AG04450 (cell line): ENCODE results near the gene LY86. TPM values are rescaled to one million over a fixed set of nuclear protein-coding genes. Genes with fewer than 3 reads are reported as not detected.

ENCODE experiments used
- CTCF ChIA-PET: fragments of 300-600, 350-600 bp; formaldehyde crosslinking; extraction: SDS; loops from one replicate; lab custom pipeline; 2022; ENCODE audit warnings: antibody characterized with exemption, inconsistent platforms; lab: Charles Lee
- POLR2A ChIA-PET: fragments of 350-600 bp; formaldehyde crosslinking; extraction: SDS; loops from one replicate; lab custom pipeline; 2021; ENCODE audit warnings: antibody characterized with exemption, inconsistent platforms; lab: Yijun Ruan, JAX
- DNase-seq: peaks from one replicate; pipeline ENCODE4 v3.0.0-alpha.2; 2011; ENCODE audit warnings: low read depth, low spot score
- H3K27ac ChIP-seq: one replicate; pipeline ENCODE4 v1.5.1; 2012; ENCODE audit warnings: low read depth, low read length, control low read depth
- H3K27me3 ChIP-seq: one replicate; pipeline ENCODE4 v1.6.0; 2012; ENCODE audit warnings: low read length; ENCODE audit not compliant: control insufficient read depth, insufficient read depth
- H3K4me3 ChIP-seq: 2 replicates; pipeline ENCODE4 v1.5.1; 2011; ENCODE audit warnings: mild to moderate bottlenecking, low read depth, low read length, control low read depth
- H3K9me3 ChIP-seq: 2 replicates; pipeline ENCODE4 v1.5.1; 2012; ENCODE audit warnings: low read length; ENCODE audit not compliant: control insufficient read depth, insufficient read depth
- polyA plus RNA-seq: library from polyadenylated mRNA; depleted of rRNA; stranded (reverse); fragments of >200 nt; gene quantifications from 2 replicates; pipeline ENCODE4 v1.2.3, GENCODE V29; 2011
- TF ChIP-seq, protein P1 (sequence below): IDR thresholded peaks from 2 replicates; pipeline ENCODE4 v1.5.1; 2011; ENCODE audit warnings: low read depth, low read length, control low read depth, inconsistent platforms

Gene LY86
- polyA plus RNA-seq, 1 experiment, result not detected

GRCh38 chr6:6688283-6688682 lies 99.8 kb downstream of the LY86 start:
- no peak overlapping the region for H3K4me3 ChIP-seq
- no peak for DNase-seq
- H3K9me3 ChIP-seq, result peaks cover 9% of the 10 kb centered on the region
- peaks cover 3% of the 10 kb centered on the region for H3K27me3 ChIP-seq
- no peak overlapping the region for H3K27ac ChIP-seq
- ChIA-PET CTCF (no interaction called here), POLR2A (no interaction called here)
- TF ChIP-seq, protein P1, sequence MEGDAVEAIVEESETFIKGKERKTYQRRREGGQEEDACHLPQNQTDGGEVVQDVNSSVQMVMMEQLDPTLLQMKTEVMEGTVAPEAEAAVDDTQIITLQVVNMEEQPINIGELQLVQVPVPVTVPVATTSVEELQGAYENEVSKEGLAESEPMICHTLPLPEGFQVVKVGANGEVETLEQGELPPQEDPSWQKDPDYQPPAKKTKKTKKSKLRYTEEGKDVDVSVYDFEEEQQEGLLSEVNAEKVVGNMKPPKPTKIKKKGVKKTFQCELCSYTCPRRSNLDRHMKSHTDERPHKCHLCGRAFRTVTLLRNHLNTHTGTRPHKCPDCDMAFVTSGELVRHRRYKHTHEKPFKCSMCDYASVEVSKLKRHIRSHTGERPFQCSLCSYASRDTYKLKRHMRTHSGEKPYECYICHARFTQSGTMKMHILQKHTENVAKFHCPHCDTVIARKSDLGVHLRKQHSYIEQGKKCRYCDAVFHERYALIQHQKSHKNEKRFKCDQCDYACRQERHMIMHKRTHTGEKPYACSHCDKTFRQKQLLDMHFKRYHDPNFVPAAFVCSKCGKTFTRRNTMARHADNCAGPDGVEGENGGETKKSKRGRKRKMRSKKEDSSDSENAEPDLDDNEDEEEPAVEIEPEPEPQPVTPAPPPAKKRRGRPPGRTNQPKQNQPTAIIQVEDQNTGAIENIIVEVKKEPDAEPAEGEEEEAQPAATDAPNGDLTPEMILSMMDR, result no peak

DNA sequence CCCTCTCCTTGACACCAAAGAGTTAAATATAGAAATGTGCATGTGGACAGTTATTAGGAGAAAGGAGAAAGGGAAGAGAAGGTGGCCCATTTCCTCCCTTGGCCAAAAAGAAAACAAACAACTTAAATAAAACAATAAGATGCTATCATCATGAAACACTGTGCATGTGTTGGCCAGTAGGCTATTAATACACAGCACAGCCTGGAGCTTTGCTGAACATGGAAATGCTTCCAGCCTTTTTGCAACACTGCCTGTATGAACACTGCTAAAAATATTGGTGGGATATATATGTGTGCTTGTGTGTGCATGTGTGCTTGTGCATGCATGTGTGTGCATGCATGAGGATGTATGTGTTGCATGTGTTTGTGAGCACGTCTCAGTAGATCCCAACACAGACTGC lies 100.4 kb downstream of the LY86 start:
- Histone ChIP-seq H3K4me3 (no peak overlapping the region), H3K27me3 (no peaks in the 10 kb centered on the region), H3K9me3 (peaks cover 9% of the 10 kb centered on the region), H3K27ac (no peak overlapping the region)
- POLR2A ChIA-PET, result no interaction called here
- TF ChIP-seq, protein P1, result no peak
- CTCF ChIA-PET, result no interaction called here
- DNase-seq, result no peak

DNA sequence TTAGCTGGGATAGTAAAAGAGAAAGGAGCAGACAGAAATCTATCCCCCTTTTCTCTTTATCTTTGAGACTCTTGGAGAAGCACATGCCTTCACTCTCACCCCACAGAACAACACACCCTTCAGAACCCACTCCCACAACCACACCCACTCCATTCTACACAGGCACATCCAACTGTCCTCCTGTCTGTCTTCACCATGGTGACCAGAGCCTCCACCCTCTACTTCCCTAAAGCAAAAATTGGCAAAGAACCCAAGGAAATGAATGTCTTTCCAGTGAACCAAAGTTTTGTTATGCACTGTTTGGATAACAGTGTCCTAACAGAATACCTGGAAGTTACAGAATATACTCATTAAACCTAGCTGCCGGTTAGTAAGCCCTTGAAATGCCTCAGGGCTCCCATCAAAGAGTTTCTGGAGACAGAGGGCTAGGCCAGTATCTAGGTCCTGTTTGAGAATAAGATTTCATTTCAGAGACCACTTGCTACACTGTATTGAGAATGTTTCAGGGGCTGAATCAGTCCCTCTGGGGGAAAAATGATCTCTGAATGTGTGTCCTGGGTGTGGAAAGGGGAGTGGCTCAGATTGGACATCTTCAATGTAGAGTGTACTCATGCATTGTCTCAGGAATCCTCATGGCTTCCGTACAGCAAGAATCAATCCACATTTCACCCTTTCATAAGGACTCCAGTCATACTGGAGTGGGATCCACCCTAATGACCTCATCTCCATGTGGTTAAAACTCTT lies 101.1 kb downstream of the LY86 start:
- TF ChIP-seq, protein P1, result no peak
- CTCF ChIA-PET, result no interaction called here
- H3K4me3 ChIP-seq, result no peak overlapping the region
- H3K27ac ChIP-seq, result no peak overlapping the region
- H3K9me3 ChIP-seq, result peaks cover 9% of the 10 kb centered on the region
- no peak for DNase-seq
- POLR2A ChIA-PET, result no interaction called here
- H3K27me3 ChIP-seq, result peaks cover 6% of the 10 kb centered on the region

DNA sequence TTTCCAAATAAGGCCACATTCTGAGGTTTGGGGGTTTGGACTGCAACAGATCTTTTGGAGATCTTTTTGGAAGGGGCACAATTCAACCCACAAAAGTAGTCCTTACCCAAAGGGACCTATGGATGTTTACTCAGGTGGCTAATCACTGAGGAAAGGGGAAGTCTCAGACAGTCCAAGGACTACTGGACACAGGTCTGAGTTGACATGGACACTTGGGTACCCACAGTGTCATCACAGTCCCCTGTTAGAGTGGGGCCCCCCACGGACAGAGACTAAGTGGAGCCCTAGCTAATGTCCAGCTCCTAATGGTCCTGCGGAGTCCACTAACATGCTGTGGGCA lies 101.6 kb downstream of the LY86 start:
- Histone ChIP-seq H3K27me3 (peaks cover 7% of the 10 kb centered on the region), H3K27ac (no peak overlapping the region), H3K9me3 (peaks cover 9% of the 10 kb centered on the region), H3K4me3 (no peak overlapping the region)
- ChIA-PET POLR2A (no interaction called here), CTCF (no interaction called here)
- TF ChIP-seq, protein P1, result no peak
- DNase-seq, result no peak

- H3K27ac ChIP-seq, result no peak overlapping the region
- POLR2A ChIA-PET, result no interaction called here
- DNase-seq, result no peak
- no peak overlapping the region for H3K4me3 ChIP-seq
- CTCF ChIA-PET, result no interaction called here
- peaks cover 6% of the 10 kb centered on the region; the same call in 1 of the 2 replicates for H3K9me3 ChIP-seq
- H3K27me3 ChIP-seq, result peaks cover 8% of the 10 kb centered on the region
- TF ChIP-seq, protein P1, result no peak
Observed at GRCh38 chr6:6694368-6694780, 105.9 kb downstream of the LY86 start.
